SK-N-SH treated with all-trans-retinoic acid at 6 μM for 48 hours (cell line): ENCODE data around the gene SRBD1.

Source experiments
- ATAC-seq: fragments of 200-7000 bp; cut with Tn5 transposase; 3 replicates; pipeline ENCODE4 v1.9.1; 2020; ENCODE audit warnings: mild to moderate bottlenecking, moderate library complexity
- ARNTL ChIP-seq: fragments of 450-650 bp; formaldehyde crosslinking; IDR thresholded peaks from 2 replicates; pipeline ENCODE4 v1.5.0; 2020; ENCODE audit warnings: low read depth, mild to moderate bottlenecking, moderate library complexity, borderline replicate concordance
- CREB5 ChIP-seq: fragments of 250-450 bp; sonication (Bioruptor Pico); IDR thresholded peaks from 2 replicates; pipeline ENCODE4 v1.5.1; 2020; ENCODE audit warnings: low read depth, mild to moderate bottlenecking, moderate library complexity
- CSDC2 ChIP-seq: fragments of 250-450 bp; sonication (Bioruptor Pico); IDR thresholded peaks from 2 replicates; pipeline ENCODE4 v1.5.0; 2020; ENCODE audit warnings: mild to moderate bottlenecking, moderate library complexity
- ESRRG ChIP-seq: fragments of 250-450 bp; sonication (Bioruptor Pico); IDR thresholded peaks from 2 replicates; pipeline ENCODE4 v1.6.1; 2021; ENCODE audit warnings: mild to moderate bottlenecking
- GLIS3 ChIP-seq: fragments of 250-450 bp; sonication (Bioruptor Pico); IDR thresholded peaks from 2 replicates; pipeline ENCODE4 v1.5.0; 2020; ENCODE audit warnings: mild to moderate bottlenecking, moderate library complexity
- ISL1 ChIP-seq: fragments of 250-450 bp; sonication (Bioruptor Pico); IDR thresholded peaks from 2 replicates; pipeline ENCODE4 v2.1.2; 2022; ENCODE audit warnings: mild to moderate bottlenecking, moderate library complexity
- OSR1 ChIP-seq: fragments of 250-450 bp; sonication (Bioruptor Pico); IDR thresholded peaks from 2 replicates; pipeline ENCODE4 v1.8.0; 2022; ENCODE audit warnings: moderate library complexity, mild to moderate bottlenecking, inconsistent platforms
- PPARA ChIP-seq: fragments of 250-450 bp; sonication (Bioruptor Pico); IDR thresholded peaks from 2 replicates; pipeline ENCODE4 v1.5.0; 2020; ENCODE audit warnings: mild to moderate bottlenecking, borderline replicate concordance
- RARB ChIP-seq: fragments of 250-450 bp; sonication (Bioruptor Pico); IDR thresholded peaks from 2 replicates; pipeline ENCODE4 v1.8.0; 2021; ENCODE audit warnings: mild to moderate bottlenecking, moderate library complexity
- SNAI2 ChIP-seq: fragments of 250-450 bp; sonication (Bioruptor Pico); IDR thresholded peaks from 2 replicates; pipeline ENCODE4 v1.5.0; 2020; ENCODE audit warnings: mild to moderate bottlenecking, moderate library complexity
- TCF4 ChIP-seq: fragments of 250-450 bp; sonication (Bioruptor Pico); IDR thresholded peaks from 2 replicates; pipeline ENCODE4 v1.8.0; 2021; ENCODE audit warnings: mild to moderate bottlenecking, moderate library complexity, borderline replicate concordance
- TOX ChIP-seq: fragments of 250-450 bp; sonication (Bioruptor Pico); IDR thresholded peaks from 2 replicates; pipeline ENCODE4 v1.8.0; 2021; ENCODE audit warnings: mild to moderate bottlenecking, moderate library complexity, borderline replicate concordance
- TSHZ2 ChIP-seq: fragments of 250-450 bp; sonication (Bioruptor Pico); IDR thresholded peaks from 2 replicates; pipeline ENCODE4 v1.5.0; 2020; ENCODE audit warnings: mild to moderate bottlenecking, moderate library complexity
- ZC3H10 ChIP-seq: fragments of 250-450 bp; sonication (Bioruptor Pico); IDR thresholded peaks from 2 replicates; pipeline ENCODE4 v1.5.1; 2021; ENCODE audit warnings: mild to moderate bottlenecking, moderate library complexity
- ZFP3 ChIP-seq: fragments of 250-450 bp; sonication (Bioruptor Pico); IDR thresholded peaks from 2 replicates; pipeline ENCODE4 v1.5.0; 2020; ENCODE audit warnings: mild to moderate bottlenecking, moderate library complexity
- ZFP30 ChIP-seq: fragments of 450-650 bp; formaldehyde crosslinking; IDR thresholded peaks from 2 replicates; pipeline ENCODE4 v1.5.0; 2022; ENCODE audit warnings: mild to moderate bottlenecking, moderate library complexity
- ZNF565 ChIP-seq: fragments of 450-650 bp; formaldehyde crosslinking; conservative IDR thresholded peaks from 2 replicates; pipeline ENCODE4 v1.5.0; 2020; ENCODE audit warnings: low read depth, mild to moderate bottlenecking, moderate library complexity
- ZNF70 ChIP-seq: fragments of 450-650 bp; formaldehyde crosslinking; IDR thresholded peaks from 2 replicates; pipeline ENCODE4 v1.5.0; 2020; ENCODE audit warnings: mild to moderate bottlenecking, moderate library complexity
- ZNF8 ChIP-seq: fragments of 450-650 bp; formaldehyde crosslinking; IDR thresholded peaks from 2 replicates; pipeline ENCODE4 v1.5.0; 2020; ENCODE audit warnings: mild to moderate bottlenecking, moderate library complexity
- TF ChIP-seq, protein P1 (sequence below): fragments of 250-450 bp; sonication (Bioruptor Pico); IDR thresholded peaks from 2 replicates; pipeline ENCODE4 v1.8.0; 2021; ENCODE audit warnings: low read depth, mild to moderate bottlenecking, moderate library complexity, borderline replicate concordance
- TF ChIP-seq, protein P2 (sequence below): fragments of 250-450 bp; sonication (Bioruptor Pico); IDR thresholded peaks from 2 replicates; pipeline ENCODE4 v1.8.0; 2020; ENCODE audit warnings: mild to moderate bottlenecking, moderate library complexity, borderline replicate concordance

Gene SRBD1

DNA sequence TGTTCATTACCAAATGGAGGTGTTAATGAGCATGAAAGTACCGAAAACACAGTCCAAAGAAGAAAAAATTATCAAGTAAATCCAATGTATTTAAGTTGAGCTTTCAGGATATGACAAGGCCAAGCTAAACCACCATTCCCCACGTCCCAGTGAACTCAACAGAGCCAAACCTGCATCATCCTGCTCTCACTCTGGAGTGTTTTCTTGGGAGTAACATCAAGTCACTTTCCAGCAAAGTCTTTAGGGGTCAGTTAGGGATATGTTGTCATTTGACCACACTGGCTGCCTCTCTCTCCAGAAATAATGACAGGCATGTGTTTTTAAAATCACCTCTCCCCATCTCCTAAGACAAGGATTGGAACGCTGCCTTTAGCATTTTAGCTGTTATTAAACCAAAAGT is 140.5 kb downstream of the SRBD1 start:
- TF ChIP-seq ISL1 (no peak), TSHZ2 (no peak), ZNF565 (CRISPR knock-in tag) (no peak), ZC3H10 (CRISPR knock-in tag) (no peak), SNAI2 (CRISPR knock-in tag) (no peak), RARB (CRISPR knock-in tag) (no peak), PPARA (CRISPR knock-in tag) (no peak), TCF4 (no peak), CSDC2 (no peak), ZFP30 (CRISPR knock-in tag) (no peak), ESRRG (no peak), ZFP3 (CRISPR knock-in tag) (no peak), CREB5 (no peak), TOX (no peak), OSR1 (CRISPR knock-in tag) (no peak), GLIS3 (CRISPR knock-in tag) (no peak), ARNTL (CRISPR knock-in tag) (no peak), ZNF70 (CRISPR knock-in tag) (no peak)
- TF ChIP-seq, protein P1, sequence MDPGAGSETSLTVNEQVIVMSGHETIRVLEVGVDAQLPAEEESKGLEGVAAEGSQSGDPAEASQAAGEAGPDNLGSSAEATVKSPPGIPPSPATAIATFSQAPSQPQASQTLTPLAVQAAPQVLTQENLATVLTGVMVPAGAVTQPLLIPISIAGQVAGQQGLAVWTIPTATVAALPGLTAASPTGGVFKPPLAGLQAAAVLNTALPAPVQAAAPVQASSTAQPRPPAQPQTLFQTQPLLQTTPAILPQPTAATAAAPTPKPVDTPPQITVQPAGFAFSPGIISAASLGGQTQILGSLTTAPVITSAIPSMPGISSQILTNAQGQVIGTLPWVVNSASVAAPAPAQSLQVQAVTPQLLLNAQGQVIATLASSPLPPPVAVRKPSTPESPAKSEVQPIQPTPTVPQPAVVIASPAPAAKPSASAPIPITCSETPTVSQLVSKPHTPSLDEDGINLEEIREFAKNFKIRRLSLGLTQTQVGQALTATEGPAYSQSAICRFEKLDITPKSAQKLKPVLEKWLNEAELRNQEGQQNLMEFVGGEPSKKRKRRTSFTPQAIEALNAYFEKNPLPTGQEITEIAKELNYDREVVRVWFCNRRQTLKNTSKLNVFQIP (CRISPR knock-in tag), result no peak
- TF ChIP-seq, protein P2, sequence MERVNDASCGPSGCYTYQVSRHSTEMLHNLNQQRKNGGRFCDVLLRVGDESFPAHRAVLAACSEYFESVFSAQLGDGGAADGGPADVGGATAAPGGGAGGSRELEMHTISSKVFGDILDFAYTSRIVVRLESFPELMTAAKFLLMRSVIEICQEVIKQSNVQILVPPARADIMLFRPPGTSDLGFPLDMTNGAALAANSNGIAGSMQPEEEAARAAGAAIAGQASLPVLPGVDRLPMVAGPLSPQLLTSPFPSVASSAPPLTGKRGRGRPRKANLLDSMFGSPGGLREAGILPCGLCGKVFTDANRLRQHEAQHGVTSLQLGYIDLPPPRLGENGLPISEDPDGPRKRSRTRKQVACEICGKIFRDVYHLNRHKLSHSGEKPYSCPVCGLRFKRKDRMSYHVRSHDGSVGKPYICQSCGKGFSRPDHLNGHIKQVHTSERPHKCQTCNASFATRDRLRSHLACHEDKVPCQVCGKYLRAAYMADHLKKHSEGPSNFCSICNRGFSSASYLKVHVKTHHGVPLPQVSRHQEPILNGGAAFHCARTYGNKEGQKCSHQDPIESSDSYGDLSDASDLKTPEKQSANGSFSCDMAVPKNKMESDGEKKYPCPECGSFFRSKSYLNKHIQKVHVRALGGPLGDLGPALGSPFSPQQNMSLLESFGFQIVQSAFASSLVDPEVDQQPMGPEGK (CRISPR knock-in tag), result no peak
- ATAC-seq, result no peak

DNA sequence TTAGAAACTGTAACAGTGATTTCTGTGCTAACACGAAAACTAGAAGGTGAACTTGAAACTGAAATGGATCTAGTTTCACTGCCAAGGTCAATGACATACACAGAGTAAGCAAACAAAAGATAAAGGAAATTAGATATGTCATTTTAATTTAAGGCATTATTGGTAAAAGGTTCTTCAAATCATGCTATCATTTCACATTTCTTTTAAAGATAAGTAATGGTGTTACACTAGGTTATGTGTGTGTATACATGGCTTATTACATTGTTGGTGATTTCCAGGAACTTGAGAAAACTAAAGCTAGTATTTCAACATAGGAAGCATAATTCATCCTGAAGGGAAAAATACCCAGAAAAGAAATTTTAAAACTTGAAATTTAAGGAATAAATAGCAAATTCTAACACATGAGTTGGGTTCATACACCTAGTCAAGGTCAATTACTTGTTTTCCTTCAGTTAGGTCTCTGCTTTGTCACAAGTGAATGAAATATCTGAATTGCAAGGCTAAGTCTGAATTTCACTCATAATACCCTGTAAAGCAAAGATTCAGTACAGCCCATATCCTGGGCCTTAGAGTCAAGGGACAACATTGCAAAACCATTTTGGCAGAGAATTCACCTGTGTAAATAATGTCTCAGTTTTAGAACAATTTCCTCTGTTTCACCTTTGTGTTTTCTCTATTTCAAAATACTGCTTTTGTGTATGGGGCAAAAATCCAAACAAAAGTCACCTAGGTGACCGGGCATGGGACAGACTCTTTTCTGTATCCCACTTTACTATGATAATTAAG is 141.6 kb downstream of the SRBD1 start:
- no peak for ATAC-seq

DNA sequence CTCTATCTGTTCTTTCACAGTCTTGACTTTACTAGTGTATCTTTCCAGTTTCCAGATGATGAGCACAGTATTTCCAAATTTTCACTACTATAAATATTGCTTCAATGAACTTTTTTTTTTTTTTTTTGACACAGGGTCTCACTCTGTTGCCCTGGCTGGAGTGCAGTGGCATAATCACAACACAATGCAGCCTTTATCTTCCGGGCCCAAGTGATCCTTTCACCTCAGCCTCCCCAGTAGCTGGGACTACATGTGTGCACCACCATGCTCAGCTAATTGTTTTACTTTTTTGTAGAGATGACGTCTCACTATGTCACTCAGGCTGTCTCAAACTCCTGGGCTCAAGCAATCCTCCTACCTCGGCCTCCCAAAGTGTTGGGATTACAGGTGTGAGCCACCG is 142.8 kb downstream of the SRBD1 start:
- TF ChIP-seq, protein P1 (CRISPR knock-in tag), result no peak
- no peak for TF ChIP-seq ZNF8 (CRISPR knock-in tag)
- no peak for TF ChIP-seq GLIS3 (CRISPR knock-in tag)
- no peak for TF ChIP-seq ZC3H10 (CRISPR knock-in tag)
- no peak for TF ChIP-seq TOX
- ATAC-seq, result no peak

More for the DNA sequence above, 141.6 kb downstream of the SRBD1 start:
- TF ChIP-seq ZNF565 (CRISPR knock-in tag) (no peak), ZC3H10 (CRISPR knock-in tag) (no peak), TCF4 (no peak), ZNF8 (CRISPR knock-in tag) (no peak), ISL1 (peak; percentile 45; the same call in 1 of the 2 replicates), OSR1 (CRISPR knock-in tag) (no peak)
